22Rv1 (cell line): ENCODE measurements around the gene RASD2.

Source experiments
- ZFX ChIP-seq: fragments of 450-650 bp; IDR thresholded peaks from 2 replicates; pipeline ENCODE4 v1.6.1; 2017; ENCODE audit warnings: antibody characterized with exemption, borderline replicate concordance
- TF ChIP-seq, protein P1 (sequence below): fragments of 450-650 bp; IDR thresholded peaks from 2 replicates; pipeline ENCODE4 v1.5.1; 2017; ENCODE audit warnings: mild to moderate bottlenecking

DNA sequence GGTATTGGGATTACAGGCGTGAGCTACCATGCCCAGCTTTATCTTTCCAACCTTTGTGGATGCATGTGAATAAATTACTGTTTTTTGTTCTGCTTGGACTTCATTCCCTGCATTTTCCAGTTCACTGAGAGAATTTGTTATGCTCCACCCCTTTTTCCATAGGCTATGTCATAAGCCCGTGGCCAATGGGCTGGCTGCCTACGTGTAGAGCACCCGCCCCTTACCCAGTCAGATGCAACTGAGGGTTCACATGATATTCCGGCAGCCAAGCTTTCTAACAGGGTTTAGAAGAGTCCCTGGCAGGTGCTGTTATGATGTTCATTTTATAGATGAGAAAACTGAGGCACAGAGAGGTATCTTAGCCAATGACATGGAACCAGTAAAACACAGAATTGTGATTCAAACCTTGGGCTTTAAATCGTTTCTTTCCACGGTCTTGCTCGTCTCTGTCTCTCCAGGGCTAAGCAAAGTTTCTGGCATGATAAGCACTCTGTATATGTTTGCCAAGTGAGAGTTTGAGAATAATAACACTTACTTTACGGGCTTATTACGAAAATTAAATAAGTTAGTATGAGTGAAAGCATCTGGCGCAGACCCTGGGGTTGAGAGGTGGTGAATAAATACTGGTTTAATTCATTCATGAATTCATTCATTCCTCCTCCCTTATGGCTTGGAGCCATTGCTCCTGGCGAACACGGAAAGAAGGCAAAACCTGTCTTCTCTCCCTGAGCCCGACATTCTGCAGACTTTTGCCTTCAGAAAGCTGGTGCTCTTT, 42.4 kb upstream of the RASD2 start:
- TF ChIP-seq, protein P1, sequence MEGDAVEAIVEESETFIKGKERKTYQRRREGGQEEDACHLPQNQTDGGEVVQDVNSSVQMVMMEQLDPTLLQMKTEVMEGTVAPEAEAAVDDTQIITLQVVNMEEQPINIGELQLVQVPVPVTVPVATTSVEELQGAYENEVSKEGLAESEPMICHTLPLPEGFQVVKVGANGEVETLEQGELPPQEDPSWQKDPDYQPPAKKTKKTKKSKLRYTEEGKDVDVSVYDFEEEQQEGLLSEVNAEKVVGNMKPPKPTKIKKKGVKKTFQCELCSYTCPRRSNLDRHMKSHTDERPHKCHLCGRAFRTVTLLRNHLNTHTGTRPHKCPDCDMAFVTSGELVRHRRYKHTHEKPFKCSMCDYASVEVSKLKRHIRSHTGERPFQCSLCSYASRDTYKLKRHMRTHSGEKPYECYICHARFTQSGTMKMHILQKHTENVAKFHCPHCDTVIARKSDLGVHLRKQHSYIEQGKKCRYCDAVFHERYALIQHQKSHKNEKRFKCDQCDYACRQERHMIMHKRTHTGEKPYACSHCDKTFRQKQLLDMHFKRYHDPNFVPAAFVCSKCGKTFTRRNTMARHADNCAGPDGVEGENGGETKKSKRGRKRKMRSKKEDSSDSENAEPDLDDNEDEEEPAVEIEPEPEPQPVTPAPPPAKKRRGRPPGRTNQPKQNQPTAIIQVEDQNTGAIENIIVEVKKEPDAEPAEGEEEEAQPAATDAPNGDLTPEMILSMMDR = no peak
- no peak for TF ChIP-seq ZFX
